DOHH2 (cell line): ENCODE measurements around the gene LHFPL6.

Source experiments
- CTCF ChIP-seq: fragments of 200-600 bp; sonication (generic); IDR thresholded peaks from one replicate; pipeline ENCODE4 v1.5.1; 2014; ENCODE audit warnings: antibody characterized with exemption, mild to moderate bottlenecking, low read depth, low read length; ENCODE audit not compliant: poor library complexity, severe bottlenecking
- EZH2phosphoT487 ChIP-seq: fragments of 200-600 bp; sonication (generic); IDR thresholded peaks from 2 replicates; pipeline ENCODE4 v1.6.1; 2017; ENCODE audit warnings: borderline replicate concordance, mild to moderate bottlenecking, antibody characterized with exemption, low read length, moderate library complexity, mixed read lengths

- no peak for TF ChIP-seq CTCF
- TF ChIP-seq EZH2phosphoT487 = no peak
Observed at GRCh38 chr13:39363382-39363772, 239.6 kb downstream of the LHFPL6 start.
